RWPE1 (cell line): ENCODE measurements around the gene PPT2.

Experiments
- CTCF ChIA-PET: fragments of 350-600 bp; sonication (Branson Sonifier 250); formaldehyde crosslinking; extraction: SDS; loops from one replicate; lab custom pipeline; 2021; lab: Yijun Ruan, JAX
- POLR2A ChIA-PET: fragments of 400-600 bp; formaldehyde crosslinking; extraction: SDS; loops from one replicate; lab custom pipeline; 2020; ENCODE audit warnings: antibody characterized with exemption; ENCODE audit not compliant: low non-redundant PET; lab: Yijun Ruan, JAX
- DNase-seq: peaks from one replicate; pipeline ENCODE4 v3.0.0; 2012; ENCODE audit warnings: low spot score
- H3K27ac ChIP-seq: fragments of 450-650 bp; 2 replicates; pipeline ENCODE4 v1.5.1; 2017
- TF ChIP-seq, protein P1 (sequence below): fragments of 450-650 bp; conservative IDR thresholded peaks from 2 replicates; pipeline ENCODE4 v1.5.1; 2017; ENCODE audit warnings: low read depth, mild to moderate bottlenecking

Gene PPT2, protein sequence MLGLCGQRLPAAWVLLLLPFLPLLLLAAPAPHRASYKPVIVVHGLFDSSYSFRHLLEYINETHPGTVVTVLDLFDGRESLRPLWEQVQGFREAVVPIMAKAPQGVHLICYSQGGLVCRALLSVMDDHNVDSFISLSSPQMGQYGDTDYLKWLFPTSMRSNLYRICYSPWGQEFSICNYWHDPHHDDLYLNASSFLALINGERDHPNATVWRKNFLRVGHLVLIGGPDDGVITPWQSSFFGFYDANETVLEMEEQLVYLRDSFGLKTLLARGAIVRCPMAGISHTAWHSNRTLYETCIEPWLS

DNA sequence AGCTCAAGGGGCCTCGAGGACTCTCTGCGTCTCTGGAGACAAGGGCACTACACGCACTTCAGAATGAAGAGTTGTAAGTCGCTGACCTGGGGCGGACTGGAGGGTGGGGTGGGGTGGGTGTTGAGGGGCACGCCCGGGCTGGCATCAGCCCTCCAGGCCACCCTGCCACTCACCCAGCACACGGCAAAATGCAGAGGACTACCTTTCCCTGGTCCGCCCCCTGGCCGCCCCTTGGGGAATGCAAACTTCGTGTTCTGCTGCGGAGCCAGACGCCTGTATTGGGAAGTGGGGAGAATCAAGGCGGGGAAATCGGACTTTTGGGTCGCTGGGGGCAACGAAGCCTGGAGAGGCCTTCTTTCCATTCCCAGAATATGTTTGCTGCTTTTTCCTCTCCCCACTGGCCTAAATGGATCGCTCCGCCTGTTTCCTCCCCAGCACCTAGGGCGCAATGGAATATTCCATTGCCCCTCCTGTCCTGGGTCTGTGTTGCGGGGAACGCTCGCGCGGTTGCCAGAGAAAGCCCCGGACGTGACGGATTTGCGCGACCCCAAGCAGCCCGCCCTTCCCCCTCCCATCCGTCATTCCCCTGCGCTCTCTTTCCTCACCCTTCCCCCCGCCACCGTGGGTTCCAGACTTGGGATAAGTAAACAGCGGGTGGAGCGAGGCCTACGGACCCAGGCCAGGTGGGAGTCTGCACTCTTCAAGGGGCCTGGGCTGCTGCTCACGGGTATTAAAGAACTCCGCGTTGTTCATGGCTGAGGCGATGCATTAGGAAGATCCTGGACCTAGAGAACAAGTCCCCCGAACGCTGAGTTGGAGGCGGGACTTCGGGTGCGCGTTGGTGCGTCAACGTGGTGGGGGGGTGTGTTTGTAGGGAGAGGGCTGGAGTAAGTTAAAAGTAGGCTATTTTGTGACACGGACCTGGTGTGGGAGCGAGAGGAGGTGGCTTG, at the start of gene PPT2:
Gene PPT2, plus strand, starts transcription at position 578 of the 950 bp plus-strand sequence. CDS start 454 bp downstream, outside the sequence.
- TF ChIP-seq, protein P1, sequence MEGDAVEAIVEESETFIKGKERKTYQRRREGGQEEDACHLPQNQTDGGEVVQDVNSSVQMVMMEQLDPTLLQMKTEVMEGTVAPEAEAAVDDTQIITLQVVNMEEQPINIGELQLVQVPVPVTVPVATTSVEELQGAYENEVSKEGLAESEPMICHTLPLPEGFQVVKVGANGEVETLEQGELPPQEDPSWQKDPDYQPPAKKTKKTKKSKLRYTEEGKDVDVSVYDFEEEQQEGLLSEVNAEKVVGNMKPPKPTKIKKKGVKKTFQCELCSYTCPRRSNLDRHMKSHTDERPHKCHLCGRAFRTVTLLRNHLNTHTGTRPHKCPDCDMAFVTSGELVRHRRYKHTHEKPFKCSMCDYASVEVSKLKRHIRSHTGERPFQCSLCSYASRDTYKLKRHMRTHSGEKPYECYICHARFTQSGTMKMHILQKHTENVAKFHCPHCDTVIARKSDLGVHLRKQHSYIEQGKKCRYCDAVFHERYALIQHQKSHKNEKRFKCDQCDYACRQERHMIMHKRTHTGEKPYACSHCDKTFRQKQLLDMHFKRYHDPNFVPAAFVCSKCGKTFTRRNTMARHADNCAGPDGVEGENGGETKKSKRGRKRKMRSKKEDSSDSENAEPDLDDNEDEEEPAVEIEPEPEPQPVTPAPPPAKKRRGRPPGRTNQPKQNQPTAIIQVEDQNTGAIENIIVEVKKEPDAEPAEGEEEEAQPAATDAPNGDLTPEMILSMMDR = no peak
- POLR2A ChIA-PET = interaction anchor here (1.0 kb wide), 1 partner anchor 35 kb away, joined by 3 read pairs; no protein-coding TSS in a partner anchor
- DNase-seq = peak; percentile 91

DNA sequence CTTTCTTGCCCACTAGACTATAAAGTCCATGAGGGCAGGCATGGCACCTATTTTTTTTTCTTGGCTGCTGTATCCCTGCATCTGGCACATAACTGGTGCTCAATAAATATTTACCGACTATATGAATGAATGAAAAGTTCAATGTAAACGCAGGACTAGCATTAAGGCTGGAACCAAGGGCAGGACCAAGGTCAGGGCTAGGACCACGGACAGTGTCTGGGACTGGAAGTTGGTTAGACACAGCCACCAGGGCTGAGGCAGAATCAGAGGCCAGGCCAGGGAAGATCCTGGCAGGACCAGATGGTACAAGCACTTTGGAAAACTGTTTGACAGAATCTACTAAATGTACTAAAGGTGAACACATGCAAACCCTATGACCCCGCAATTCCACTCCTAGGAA, 48.5 kb upstream of the PPT2 start:
- H3K27ac ChIP-seq = no peak overlapping the region
- ChIA-PET CTCF (no interaction called here), POLR2A (no interaction called here)
- TF ChIP-seq, protein P1 = no peak
- DNase-seq = no peak

More for the DNA sequence above, at the start of gene PPT2:
- CTCF ChIA-PET = interaction anchor here (0.6 to 1.7 kb wide), 6 partner anchors 20 to 180 kb away, joined by 3 to 22 read pairs (median 4); no protein-coding TSS in a partner anchor
- H3K27ac ChIP-seq = peak within 1 kb of the TSS; percentile 97

DNA sequence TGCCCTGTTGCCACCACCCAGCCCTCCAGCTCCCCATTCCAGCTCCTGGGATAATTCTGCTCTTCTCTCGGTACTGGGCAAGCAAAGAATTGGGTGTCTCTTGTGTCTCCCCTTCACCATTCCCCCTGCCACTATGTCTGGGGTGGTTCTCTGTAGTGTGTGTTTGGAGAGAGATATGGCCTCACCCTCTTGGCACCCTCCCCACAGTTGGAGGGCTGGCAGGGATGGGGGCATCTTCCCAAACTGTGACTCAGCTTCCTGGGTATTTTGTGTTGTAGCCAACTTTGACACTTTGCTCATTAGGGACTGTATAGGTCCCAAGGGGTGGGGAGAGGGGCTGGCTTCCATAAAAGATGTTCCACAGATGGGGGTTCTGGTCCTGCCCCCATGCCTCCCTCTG, 46.5 kb upstream of the PPT2 start:
- no peak for DNase-seq
- POLR2A ChIA-PET = no interaction called here
- CTCF ChIA-PET = no interaction called here
- TF ChIP-seq, protein P1 = no peak
- H3K27ac ChIP-seq = peak overlapping the region; percentile 97

DNA sequence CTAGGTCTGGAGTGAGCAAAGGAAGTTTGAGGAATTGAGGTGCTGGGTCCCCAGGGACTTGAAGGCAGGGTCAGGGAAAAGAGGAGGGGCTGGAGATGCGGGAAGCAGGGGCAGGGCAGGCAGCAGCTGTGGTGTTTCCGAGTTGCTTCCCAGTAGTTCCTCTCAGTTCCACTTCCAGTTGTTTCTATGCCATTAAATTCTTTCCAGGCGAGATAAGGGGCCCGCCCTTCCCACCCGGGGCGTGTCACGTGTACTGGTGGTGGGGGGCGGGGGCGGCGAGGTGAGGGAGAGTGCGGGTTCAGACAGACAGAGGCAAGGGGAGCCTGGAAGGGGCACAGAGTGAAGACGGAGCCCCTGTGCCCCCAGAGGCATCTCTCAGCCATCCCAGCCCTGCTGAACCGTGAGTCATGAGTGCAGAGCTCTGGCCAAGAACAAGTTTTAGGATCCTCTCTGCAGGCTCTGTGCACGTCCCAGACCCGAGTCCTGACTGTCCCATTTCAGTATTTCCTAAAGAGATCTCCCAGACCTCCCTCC, 45.8 kb upstream of the PPT2 start:
- CTCF ChIA-PET = interaction anchor here (1.2 to 1.5 kb wide), 2 partner anchors 11 to 20 kb away, joined by 3 to 5 read pairs; no protein-coding TSS in a partner anchor
- TF ChIP-seq, protein P1 = no peak
- H3K27ac ChIP-seq = peak overlapping the region; percentile 97
- DNase-seq = peak; percentile 42
- POLR2A ChIA-PET = no interaction called here

DNA sequence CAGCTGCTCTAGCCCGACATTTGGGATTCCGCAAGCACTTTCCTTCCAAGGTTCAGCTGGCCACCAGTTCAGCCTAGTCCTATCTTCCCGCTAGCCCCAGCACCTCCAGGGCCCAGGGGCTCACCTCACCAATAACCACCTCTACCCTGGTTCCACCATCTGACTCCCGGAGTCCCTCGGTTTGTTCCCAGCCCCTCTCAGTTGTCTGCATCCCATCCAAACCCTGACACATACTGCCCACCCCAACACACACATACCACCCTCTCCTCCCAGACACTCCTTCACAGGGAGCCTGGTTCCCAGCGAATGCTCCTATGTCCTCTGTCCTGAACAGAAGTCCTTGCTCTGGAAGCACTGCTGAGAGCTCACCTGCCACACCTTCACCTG, 45.2 kb upstream of the PPT2 start:
- POLR2A ChIA-PET = no interaction called here
- H3K27ac ChIP-seq = peak overlapping the region; percentile 97

More for the DNA sequence above, 45.2 kb upstream of the PPT2 start:
- no peak for DNase-seq
- CTCF ChIA-PET = interaction anchor here (1.2 to 1.5 kb wide), 2 partner anchors 10 to 21 kb away, joined by 3 to 5 read pairs; no protein-coding TSS in a partner anchor
- TF ChIP-seq, protein P1 = no peak
